ENCODE measurements around the gene MSI2. TPM values are rescaled to one million over a fixed set of nuclear protein-coding genes. Genes with fewer than 3 reads are reported as not detected.
A peak's percentile ranks its signal among the peaks of the same experiment; 100 is the strongest.

Gene MSI2
- total RNA-seq, 1 donor from 2014 or later: 24.2 TPM

GRCh38 chr17:57665128-57665527, 408.8 kb downstream of the MSI2 start:
- DNase-seq (ENCODE audit: low spot score): no peak
- ATAC-seq: no peak

DNA sequence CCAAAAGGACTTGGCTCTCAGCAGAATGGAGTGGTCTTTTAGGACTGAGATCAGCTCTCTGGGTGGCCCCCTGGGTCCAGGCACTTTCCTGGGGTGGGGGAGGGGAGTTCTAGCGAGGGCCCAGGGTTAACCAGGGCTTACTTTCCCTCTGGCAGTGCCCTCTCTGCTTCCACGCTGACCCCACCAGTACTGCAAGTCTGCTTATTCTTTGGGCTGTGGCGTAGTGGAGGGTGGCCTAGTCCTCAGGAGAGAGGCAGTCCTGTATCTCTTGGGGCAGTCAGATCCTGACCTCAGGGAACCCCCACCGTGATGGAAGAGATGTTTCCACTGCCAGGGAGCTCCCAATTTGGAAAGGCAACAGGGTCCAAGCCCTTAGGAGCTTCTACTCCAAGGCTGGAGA, 409.4 kb downstream of the MSI2 start:
- DNase-seq (ENCODE audit: low spot score) (no peak), ATAC-seq (no peak)

DNA sequence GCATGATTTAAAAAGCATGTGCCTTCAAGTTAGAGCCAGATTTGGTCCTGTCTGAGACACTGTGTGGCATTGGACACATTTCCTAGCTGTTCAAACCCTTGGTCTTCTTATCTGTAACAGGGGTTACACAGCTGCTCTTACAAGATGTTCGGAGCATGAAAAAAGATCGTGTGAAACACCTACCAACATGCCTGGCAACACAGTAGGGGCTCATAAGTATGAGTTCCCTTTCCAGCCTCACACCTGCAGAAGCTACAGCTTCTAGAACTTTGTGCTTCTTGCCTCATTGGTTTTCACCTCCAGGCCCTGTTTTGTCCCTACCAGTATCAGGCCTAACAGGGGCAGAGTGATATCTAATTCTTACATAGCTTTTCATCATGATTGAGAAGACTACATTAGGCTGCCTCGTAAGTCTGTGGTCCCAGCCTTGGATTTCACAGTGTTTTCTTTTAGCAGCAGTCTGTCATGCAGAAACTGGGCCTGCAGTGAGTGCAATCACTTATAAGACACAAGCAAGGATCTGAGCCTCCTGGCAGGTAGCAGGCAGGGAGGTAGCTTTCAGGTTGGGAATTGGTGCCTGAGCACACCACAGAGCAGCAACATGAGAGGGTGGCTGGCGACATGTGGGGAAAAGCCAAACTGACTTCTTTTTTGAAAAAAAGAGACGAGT, 410.0 kb downstream of the MSI2 start:
- DNase-seq (ENCODE audit: low spot score): peak; percentile 29
- ATAC-seq: no peak

- DNase-seq (ENCODE audit: low spot score) (peak; percentile 36), ATAC-seq (no peak)
Observed at GRCh38 chr17:57666946-57667345, 410.6 kb downstream of the MSI2 start.

GRCh38 chr17:57667461-57667923, 411.2 kb downstream of the MSI2 start:
- DNase-seq (ENCODE audit: low spot score) (peak; percentile 38), ATAC-seq (no peak)

- DNase-seq (ENCODE audit: low spot score) (peak; percentile 7), ATAC-seq (no peak)
Observed at GRCh38 chr17:57668332-57668731, 412.0 kb downstream of the MSI2 start.

- DNase-seq (ENCODE audit: low spot score) (peak; percentile 22), ATAC-seq (no peak)
Observed at GRCh38 chr17:57669671-57670529, 413.6 kb downstream of the MSI2 start.

DNA sequence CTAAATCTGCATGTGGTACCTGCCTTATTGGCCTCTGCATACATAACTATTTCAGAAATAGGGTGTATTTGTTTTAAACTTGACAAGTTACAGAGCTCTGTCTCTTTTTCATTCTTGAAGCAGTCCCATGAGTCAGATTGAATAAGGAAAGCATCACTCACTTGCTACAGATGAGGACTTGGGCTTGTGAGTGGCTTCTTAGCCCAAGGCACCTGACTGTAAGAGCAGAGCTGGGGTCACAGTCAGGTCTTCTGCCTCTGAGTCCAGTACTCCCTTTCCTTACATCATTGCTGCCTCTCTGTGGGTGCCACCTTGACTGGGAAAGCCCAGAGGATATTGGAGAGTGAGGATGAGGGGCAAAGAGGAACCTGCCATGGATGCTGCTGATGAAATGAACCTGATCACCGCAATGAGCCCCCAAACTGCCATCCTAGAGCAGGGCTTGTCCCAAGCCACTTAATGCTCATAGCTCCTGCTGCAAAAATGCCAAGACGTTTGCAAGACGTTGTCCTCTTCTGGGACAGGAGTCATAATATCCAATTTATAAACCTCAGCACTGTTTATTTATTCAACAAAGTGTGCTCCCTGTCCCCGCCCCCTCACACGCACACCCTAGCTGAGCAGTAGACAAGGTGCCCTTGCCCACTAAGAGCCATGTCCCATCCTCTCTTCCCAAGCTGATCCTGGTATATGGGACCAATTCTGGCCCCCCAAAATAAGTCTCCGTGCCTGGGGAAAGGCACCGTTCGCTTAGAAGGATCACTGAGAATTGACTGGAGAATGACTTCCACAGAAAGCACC, 414.6 kb downstream of the MSI2 start:
- ATAC-seq: no peak
- DNase-seq (ENCODE audit: low spot score): peak; percentile 24

GRCh38 chr17:57671667-57672632, 415.6 kb downstream of the MSI2 start:
- ATAC-seq (peak; percentile 96), DNase-seq (ENCODE audit: low spot score) (peak; percentile 65)

- ATAC-seq: no peak
- no peak for DNase-seq (ENCODE audit: low spot score)
Observed at GRCh38 chr17:57672971-57673370, 416.6 kb downstream of the MSI2 start.

- ATAC-seq: no peak
- DNase-seq (ENCODE audit: low spot score): no peak
Observed at GRCh38 chr17:57674894-57675293, 418.6 kb downstream of the MSI2 start.

DNA sequence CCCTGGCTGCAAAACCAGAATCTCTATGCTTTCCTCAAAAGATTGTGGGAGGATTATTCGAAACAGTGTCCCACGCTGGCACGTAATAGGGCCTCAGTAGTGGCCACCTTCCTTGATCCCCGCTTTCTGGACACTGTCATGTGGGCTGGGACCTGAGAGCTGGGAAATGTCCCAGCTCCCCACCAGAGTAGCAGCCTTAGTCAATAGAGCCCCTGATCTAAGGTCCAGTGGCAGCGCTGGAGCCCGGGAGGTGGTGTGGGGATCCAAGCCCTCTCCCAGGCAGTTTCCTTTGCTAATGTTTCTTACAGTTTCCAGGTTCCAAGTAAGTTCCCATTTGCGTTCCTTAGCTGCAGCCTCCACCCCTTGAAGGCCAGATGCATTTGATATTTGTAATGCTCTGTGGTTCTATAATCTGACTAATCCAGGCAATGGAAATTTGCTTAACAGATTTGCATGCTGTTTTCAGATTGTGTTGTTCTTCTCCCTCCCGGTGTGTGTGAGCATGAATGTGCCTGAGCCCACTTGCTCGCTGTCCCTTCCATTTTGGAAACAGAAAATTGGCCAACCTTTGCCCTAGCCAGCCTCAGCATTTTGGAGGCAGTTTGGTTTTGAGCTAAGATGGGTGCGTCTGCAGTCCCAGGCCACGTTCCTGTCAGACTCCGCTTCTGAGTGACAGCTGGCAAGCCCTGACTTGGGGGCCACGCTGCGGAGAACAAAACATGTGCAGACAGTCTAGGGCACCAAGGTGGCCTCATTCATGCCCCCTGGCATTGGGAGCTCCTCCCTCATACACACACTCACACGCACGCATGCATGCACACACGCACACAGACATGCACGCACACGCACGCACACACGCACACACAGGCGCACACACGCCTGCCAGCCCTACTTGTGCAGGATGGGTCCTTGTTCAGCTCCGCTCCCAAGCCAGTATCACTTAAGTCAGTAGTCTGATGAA, 419.4 kb downstream of the MSI2 start:
- DNase-seq (ENCODE audit: low spot score): no peak
- no peak for ATAC-seq

DNA sequence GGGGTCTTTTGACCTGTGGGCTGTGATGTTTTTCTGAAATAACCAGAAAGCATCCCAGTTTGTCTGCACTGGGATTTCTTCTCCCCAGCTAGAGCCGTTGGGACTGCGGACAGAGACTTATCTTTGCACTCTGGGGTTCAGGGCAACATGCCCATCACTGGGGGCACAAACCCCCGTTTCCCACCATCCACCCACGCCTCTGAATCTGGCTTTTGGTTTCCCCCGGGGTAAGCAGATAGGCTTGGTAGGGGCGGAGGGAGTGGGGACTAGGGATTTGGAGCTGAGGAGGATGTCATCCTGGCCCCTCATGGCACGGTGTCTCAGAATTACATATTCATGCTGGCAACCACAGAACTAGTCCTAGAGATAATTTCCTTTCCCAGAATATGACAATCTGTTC, 420.2 kb downstream of the MSI2 start:
- ATAC-seq (no peak), DNase-seq (ENCODE audit: low spot score) (no peak)

DNA sequence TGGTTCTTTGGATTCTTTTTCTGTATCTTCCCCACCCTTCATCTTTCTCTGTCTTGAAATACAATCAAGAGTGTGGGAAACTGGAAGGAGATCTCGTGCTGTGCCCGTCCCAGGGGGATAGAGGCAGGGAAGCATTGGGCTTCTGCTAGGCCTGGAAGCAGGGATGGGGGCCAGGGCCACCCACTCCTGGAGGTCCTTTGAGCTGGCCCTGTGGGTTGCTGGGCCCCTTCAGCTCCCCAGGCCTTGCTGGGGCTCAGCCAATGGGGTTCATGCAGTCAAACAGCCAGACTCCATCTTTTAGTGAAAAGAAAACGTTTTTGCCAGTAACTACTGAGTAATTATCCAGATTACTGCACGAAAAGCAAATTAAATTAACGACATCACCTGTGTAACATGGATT, 421.0 kb downstream of the MSI2 start:
- ATAC-seq (no peak), DNase-seq (ENCODE audit: low spot score) (no peak)

DNA sequence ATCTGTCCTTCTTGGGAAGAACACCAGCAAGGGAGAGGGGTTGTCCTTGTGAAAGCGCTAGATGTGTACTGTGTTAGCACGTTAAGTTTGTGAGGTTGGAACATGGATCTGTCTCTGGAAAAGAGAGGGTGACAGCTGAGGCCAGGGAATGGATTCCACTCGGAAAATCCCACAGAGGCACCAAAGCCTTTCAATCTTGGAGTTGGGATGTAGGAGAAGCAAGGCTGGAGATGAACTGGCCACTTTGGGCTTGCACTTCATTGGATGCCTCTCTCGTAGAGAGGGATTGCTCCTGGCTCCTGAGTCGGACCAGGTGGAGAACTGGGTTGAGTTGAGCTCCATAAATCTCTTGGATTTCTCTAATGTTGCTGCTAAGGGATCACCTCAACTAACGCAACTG, 421.5 kb downstream of the MSI2 start:
- no peak for DNase-seq (ENCODE audit: low spot score)
- no peak for ATAC-seq

DNA sequence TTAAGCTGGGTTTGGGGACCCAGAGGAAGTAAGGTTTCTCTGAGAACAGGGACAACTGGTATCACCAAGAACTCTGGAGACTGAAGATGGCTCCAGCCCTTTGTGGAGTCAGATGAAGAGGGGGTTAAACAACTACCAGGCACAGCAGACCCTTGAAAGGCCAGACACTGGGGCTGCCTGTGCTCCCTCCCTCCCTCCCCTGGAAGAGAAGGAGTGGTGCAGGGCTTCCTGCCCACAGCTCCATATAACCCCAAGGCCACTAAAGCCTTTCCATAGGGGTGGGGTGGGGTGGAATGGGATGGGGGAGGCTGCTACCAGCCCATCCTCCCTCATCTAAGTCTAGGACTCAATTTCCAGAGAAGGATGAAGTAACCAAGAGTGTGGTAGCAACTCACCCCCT, 422.1 kb downstream of the MSI2 start:
- DNase-seq (ENCODE audit: low spot score) (no peak), ATAC-seq (no peak)

DNA sequence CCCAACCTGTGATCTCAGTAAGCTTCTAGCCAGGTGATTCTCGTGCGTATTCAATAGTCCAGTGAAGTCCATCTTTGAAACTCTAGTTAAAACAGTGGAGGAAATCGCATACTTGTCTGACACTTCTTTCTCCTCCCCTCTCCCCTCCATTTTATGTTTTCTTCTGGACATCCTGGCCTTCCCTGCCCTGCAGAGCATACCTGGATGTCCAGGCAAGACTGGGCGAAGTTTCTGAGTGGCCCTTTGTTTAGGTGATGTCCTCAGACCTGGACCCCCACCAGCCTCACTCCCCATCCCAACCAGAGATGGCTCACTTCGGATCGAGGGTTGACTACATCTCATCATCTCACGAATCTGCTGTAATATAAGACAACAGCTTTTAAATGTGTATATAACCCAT, 423.0 kb downstream of the MSI2 start:
- ATAC-seq (no peak), DNase-seq (ENCODE audit: low spot score) (no peak)

DNA sequence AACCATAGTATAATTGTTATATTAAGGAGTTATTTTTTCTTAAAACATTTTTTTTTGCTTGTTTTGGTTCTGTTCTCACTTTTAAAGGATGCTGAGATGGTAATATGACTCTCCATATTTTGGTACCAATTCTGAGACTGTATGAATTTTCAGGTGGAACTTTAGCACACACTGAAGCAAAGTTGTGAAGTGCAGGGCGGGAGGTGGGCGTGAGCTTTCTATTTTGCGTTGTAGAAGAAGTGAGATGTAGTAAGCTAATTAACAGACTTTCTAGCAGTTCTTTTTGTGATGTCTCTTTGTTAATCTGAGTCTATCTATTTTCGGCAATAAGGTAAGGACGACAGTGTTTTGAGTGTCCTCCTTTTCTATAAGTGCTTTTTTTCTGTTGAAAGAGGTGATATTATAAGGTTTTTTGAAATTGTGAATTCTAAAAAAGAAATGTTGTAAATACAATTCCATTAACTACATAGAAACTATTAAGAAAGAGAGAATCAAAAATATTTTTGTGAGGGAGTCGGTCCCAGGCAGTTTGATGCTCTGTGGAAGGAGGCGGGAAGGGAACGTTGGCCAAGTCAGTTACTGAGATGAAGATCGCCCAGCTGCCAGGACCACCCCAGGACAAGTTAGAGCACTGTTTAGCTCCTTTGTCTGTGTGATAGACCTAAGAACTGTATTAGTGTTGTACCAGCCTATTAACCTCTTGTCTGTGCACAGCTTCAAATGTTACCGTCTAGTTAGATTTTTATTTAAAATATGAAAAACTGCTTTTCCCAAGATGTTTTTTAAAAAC, 423.8 kb downstream of the MSI2 start:
- DNase-seq (ENCODE audit: low spot score): no peak
- no peak for ATAC-seq
